ENCODE data around the gene PHF3.
A peak's percentile ranks its signal among the peaks of the same experiment; 100 is the strongest.

PHF3 gene

DNA sequence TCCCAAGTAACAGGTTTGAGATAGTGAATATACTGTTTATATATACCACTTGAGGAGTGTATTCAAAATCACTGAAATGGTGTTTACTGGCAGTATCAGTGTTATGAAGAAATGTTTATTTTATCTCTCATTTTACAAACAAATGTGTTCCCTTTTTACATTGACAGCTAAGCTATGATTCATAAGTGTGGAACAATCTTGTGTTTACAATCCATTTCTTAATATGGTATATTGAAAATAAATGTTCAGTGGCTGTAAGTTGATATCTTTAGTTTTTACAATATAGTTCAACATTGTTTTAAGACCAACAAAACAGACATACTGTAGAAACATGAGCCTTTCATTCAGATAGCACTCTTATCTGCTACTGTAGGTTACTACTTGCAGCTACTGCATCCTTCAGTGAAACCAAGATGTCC is 14.3 kb downstream of the PHF3 start:
- DNase-seq: no peak

DNA sequence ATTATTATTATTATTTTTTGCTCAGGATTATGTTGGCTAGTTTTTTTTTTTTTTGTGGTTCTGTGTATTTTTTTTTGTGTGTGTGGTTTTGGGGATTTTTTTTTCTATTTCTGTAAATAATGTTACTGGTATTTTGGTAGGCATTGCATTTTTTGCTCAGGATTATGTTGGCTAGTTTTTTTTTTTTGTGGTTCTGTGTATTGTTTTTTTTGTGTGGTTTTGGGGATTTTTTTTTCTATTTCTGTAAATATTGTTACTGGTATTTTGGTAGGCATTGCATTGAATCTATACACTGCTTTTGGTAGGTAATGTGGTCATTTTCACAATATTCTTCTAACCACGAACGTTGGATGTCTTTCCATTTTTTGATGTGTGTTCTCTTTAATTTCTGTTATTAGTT is 17.4 kb downstream of the PHF3 start:
- no peak for DNase-seq

DNA sequence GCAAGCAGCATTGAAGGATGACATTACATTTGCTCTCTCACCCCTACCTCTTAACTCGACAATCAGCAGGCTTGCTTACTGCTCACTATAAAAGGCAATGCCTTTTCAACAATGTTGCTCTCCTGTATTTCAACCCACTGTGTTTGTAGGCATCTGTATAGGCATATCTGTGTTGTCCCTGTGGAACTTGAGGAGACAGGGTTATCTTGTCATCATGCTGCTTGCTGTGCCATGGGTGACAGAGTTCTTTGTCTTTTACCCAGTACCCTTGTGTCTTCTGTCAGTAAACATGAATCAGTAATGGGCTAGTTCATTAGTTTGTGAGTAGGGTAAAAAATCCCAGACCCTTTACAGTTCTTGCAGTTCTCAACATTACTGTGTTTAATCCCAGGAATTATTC is 25.2 kb downstream of the PHF3 start:
- no peak for DNase-seq

DNA sequence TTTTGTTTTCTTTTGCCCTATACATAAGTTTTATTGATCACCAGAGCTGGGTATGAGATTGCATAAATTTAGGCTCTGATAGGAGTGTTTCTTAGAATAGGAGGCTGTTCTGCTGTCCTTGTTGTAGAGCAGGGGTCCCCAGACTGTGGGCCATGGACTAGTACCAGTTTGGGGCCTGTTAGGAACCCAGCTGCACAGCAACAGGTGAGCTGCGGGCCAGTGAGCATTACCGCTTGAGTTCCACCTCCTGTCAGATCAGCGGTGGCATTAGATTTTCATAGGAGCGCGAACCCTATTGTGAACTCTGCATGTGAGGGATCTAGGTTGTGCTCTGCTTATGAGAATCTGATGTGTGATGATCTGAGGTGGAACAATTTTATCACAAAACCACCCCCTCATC is 26.2 kb downstream of the PHF3 start:
- DNase-seq: no peak

DNA sequence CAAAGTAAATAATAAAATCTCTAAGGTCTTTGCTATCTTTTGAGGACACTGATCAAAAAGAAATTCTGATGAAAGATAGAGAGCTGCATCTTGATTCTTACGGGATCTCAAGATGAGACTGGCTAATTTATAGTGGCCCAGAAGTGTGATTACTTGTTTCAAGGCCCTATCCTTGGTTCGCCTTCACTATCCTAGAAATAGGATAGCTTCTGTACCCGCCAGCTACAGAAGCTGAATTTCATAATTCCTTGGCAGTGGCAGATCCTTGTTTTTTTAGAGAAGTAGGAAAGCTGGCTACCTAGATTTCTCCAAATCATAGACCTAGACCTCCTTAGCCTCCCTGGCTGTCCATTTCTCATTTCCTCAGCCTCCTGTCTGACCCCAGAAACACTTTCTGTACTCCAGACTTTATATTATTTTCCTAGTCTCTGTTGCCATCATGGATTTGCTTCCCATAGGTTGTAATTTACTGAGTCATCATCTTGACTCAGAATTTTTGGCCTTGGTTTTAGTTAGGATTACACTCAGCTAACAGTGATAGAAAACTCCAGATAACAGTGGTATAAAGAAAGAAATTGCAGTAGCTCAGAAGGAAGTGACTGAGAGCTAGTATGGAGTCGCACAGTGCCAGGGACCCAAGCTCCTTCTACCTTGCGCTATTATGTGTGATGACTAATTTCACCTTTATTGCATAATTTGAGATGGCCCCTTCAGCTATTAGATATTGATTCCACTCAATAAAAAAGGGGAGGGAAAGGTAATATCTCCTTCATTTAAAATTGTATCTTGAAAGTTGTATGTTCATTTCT is 27.7 kb downstream of the PHF3 start:
- no peak for DNase-seq

DNA sequence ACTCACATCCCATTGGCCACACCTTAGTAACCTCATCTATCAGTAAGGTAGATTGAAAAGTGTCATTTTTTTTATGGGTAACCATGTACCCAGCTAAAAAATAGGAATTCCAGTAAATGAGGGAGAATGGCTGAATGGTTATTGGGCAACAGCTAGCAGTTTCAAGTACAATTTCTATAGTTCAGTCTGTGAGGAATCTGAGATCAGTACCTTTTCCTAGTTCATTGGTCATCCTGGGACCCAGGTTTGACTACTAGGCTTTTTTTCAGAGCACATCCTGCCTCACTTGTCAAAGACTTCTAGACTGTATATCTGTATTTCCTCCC is 28.3 kb downstream of the PHF3 start:
- DNase-seq: no peak

DNA sequence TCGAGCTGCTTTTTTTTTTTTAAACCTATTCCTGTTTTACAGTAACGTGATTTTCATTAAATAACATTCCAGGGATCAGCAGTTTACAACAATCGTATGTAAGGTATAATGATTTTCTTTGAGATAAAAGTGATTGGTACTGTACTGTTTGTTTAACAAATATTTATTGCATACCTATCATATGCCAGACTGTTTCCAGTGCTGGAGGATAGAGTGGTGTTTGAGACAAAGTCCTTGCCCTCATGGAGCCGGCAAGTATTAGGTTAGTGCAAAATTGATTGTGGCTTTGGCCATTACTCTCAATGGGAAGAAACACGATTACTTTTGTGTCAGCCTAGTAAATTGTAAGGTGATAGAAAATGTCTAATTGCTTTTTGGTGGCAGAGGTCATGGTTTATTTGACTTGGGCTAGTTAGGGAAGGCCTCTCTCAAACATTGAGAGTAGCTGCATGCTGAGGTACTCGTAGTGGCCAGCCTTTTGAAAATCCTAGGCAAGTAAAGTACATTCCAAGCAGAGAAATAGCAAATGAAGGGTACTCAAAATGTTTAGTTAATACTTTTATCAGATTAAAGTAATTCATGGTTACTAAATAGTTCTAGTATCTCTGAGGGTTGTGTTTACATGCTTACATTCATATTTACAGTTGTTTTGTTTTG is 35.6 kb downstream of the PHF3 start:
- no peak for DNase-seq

DNA sequence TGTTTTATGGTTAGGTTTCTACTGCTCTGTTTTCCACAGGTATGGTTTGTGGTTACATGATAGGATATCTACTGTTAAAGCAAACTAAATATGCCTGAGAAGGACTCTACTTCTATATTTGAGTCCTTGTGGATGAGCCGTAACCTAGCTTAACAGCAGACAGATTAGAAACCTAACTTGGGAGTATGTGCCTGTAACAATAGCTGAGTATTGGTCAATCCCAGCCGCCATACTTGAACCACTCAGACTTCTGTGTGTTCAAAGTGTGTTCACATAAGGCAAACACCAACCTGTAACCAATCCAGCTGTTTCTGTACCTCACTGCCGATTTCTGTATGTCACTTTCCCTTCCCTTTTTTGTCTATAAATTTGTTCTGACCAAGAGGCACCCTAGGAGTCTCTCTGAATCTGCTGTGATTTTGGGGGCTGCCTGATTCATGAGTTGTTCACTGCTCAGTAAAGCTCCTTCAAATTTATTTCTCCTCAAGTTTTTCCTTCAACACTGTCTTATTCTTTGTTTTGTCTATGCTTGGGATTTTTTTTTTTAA is 37.1 kb downstream of the PHF3 start:
- no peak for DNase-seq

DNA sequence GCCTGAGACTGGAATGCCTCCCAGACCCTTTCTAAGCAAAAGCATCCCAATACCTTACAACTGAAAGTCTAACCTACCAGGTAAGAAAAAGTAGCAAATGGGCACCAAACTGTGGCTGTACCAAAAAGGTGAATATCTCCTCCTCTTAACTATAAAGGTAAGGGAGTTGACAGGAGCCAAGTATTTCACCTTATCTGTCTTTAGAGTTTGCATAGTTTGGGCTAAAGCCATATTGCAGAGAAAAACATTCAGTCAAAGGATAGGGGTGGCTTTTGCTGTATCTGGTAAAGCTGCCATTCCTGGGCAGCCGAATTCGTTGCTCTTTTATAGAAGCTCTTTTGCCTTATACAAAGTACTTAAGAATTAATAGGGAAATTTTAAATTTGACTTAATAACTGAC is 38.1 kb downstream of the PHF3 start:
- DNase-seq: no peak

DNA sequence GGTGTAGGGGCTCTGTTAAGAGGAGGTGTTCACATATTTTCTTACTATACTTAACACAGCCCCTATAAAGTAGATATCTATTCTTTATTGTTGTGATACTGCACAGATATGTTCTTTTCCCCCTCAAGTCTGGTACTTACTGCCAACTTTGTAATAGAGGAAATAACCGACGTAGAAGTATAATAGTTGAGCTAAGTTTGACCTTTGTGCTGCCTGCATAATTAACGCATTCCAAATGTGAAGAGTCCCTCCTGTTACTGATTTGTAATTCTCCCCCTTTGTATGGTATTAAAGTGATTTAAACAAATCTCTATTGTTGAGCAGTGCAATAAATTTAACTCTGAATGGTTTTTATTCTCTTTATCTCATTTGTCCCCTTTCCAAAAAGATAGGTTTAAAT is 39.0 kb downstream of the PHF3 start:
- DNase-seq: no peak

DNA sequence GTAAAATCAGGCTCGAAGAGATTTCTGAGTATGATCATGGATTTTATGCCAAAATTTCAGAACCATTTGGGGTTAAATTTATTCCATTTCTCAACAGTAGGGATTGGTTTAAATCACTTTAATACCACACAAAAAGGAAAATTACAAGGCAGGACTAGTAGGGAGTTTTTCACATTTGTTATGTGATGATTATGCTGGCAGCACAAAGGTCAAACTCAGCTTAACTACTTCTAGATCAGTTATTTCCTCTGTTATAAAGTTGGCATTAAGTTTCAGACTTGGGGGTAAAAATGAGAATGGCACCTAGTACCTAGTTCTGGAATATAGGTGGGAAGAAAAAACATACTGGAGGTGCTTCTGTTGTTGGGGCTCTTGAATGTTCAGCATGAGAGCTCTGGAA is 39.5 kb downstream of the PHF3 start:
- DNase-seq: no peak

DNA sequence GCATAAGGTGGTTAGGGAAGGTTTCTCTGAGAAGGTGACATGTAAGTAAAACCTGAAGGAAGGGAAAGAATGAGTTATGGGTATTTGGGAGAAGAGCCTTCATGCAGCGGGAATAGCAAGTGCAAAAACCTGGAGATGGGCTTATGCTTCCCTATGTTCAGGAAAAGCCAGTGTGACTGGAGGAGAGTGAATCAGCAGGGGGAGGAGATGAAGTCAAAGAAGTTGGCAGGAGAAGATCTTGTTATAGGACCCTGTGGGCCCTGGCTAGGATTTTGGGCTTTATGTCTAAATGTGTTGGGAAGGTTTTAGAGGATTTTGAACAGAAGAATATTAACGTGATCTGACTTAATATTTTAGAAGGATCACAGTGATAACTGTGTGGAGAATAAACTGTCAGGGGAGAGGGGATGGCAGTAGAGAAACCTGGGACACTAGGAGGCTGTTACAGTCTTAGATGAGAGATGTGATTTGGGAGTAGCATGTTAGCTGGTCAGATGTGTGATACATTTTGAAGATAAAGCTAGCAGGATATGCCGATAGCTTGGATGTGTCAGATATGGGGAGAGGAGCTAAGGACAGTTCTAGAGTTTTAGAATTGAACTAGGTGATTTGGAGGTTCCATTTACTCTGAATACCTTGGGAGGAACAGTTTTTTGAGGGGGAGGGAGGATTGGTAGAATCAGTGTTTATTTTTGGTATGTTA is 41.0 kb downstream of the PHF3 start:
- DNase-seq: no peak

DNA sequence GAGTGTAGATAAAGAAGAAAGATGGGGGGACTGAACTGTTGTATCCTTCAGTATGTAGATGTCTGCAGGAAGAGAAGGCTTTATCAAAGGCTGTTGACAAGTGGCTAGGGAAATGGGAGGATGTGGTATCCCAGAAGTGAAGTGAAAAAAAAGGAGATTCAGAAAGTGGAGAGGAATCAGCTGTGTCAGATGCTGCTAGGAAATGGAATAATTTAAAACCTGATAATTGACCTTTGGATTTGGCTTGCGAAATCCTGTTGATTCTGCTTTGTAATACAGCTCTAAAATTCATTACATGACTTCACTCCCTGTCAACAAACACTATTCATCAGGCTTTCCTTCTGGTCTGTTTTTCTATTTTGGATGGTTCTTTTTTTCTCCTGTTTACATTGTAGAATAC is 41.7 kb downstream of the PHF3 start:
- DNase-seq: peak; percentile 10 to 46 (median 33)

DNA sequence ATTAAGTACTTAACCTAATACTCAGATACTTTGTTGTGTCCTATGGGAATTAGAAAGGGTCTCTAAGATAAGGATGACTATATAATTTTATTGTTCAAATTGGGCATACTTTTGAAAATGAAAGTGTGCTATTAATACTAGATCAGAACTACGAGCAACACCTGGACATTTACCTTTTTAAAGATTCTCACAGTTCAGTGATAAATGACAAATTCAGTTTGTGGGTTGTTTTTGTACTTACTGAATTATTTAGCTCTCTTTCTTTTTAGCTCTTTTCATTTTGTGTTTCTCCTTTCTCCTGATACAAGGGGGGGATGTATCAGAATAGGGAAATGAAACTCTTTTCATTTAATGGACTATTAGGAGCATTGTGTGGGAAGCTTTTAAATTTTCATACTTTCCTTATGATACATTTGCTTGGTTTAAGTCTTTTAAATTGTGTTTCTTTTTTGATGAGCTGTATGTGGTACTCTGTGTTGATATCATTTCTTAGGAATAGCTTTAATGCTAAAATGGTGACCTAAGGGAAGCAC is 47.5 kb downstream of the PHF3 start:
- DNase-seq: peak in 2 of 3 donors; percentile 44 to 53

DNA sequence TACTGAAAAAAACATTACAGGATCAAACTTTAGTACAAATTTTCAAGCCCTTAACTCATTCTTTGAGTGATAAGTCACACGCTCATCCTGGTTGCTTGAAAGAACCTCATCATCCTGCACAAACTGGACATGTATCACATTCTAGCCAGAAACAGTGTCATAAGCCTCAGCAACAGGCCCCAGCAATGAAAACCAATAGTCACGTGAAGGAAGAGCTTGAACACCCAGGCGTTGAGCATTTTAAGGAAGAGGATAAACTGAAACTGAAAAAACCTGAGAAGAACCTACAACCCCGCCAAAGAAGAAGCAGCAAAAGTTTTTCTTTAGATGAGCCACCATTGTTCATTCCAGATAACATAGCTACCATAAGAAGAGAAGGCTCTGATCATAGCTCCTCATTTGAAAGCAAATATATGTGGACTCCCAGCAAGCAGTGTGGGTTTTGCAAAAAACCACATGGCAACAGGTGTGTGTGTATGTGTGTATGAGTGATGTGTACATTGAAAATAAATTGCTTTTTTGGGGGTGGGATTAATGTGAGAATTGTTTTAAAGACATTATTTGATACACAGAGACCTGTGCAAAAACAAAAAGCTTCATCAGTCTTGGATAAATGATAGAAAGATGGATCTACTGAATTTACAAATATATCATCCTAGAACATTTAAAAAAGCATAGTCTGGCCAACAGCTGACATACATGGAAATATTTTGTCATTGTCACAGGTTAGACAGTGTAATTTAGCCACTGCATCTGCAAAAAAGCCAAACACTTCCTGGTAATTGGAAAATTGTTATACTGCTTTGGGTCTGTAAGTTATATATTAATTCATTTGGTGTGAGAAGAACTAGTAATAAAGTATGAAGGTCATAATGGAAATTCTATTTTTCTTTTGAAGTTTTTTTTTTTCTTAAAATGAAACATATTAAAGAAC is 50.1 kb downstream of the PHF3 start:
- DNase-seq: peak; percentile 58 to 78 (median 75)

DNA sequence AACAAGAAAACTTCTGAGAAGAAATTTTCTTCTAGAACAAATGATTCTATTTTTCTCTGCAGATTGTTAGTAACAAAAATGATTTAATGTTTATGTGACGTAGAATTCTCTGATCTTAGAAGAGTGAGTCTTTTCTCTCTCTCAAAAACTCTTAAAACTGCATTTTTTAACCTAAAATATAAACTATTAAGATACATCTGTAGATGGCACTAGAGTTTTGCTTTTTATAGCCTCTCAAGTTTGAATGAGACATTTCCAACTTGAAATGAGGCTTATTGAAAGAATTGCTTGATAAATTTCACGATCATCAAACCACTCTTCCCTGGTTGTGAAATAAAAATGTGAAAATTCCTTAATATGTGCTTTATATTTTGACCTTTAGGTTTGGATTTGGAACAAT is 53.8 kb downstream of the PHF3 start:
- no peak for DNase-seq

DNA sequence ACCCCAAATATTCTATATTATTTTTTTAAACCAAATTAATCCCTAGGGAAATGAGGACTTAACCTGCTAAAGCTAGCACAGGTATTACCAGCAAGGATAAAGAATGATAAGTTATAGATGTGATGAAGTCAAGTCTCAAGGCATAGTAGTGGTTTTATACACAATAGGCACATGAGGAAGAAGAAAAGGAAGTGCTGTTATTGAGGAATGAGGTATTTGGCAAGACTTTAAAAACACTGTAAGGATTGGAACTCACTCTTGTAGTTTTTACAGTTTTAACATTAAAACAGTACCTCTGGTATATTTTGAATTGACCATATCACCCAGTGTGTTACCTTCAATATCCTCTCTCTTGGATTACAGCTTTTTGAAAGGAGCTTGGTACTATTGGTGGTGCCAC is 54.6 kb downstream of the PHF3 start:
- DNase-seq: peak; percentile 10 to 41 (median 35)

DNA sequence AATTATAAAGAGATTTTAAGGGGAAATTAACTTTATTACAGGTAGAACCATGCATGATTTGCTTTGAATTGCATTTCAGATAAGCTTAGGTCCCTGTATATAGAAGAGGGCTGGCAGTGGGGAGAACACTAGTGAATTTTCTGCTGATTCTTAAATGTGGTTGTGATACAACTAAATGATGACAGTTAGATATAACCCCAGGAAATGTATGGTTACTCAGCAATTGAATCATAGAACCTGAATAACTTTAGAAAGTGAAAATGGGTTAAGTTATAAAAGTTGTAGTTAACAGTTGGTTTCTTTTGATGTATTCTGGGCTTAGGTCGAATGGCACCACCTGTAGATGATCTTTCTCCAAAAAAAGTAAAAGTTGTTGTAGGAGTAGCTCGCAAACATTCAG is 70.1 kb downstream of the PHF3 start:
- no peak for DNase-seq

DNA sequence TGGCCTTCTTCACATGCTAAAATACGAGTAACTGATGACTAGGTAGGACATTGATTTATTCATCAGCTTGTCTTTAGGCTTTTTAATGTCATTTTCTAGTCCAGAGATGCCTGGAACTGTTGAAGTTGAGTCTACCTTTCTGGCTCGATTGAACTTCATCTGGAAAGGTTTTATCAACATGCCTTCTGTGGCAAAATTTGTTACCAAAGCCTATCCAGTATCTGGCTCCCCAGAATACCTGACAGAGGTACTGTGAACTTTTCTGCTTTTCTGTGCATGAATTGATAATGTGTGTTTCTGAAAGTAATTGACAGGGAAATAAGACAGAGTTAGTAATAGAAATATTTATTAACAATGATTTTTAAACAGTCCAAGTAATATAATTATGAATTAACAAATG is 71.0 kb downstream of the PHF3 start:
- no peak for DNase-seq

DNA sequence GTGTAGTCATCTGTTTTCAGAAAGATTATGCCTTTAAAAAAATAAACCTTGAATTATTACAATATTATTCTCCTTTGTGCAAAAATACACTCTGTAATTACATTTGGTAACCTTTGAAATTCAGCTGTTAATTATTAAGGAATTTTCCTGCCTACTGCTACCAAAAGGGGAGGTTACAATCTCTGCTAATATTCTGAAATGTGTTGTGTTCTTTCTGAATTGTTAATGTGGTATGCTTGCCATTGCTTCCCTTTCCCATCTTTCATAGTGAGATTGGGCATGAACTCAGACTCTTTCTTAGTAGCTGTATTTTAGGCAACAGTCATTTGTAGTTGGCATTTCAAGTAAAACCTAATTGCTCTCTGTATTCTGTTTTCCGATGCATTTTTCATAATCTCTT is 73.0 kb downstream of the PHF3 start:
- DNase-seq: no peak

DNA sequence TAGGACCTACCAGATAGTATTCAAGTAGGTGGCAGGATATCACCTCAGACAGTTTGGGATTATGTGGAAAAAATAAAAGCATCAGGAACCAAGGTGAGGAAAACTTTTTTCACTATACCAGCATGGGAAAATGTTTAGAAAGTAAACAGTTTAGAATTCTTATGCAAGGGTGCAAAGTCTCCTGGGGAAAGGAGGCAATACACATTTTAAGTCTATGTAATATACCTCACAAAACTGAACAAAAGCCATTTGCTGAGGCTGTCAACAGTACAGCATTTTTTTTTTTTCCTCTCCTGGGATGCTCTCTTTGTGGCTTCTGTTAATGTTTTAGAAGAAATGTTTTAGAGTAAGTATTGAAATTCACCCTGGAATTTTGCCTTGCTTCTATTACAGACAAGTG is 73.5 kb downstream of the PHF3 start:
- DNase-seq: no peak

DNA sequence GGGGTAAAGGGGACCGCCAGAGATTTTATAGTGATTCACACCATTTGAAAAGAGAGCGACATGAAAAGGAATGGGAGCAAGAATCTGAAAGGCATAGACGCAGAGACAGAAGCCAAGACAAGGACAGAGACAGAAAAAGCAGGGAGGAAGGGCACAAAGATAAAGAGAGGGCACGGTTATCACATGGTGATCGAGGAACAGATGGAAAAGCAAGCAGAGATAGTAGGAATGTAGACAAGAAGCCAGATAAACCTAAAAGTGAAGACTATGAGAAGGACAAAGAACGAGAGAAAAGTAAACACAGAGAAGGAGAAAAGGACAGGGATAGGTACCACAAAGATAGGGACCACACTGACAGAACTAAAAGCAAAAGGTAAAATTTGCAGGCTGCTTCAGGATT is 77.7 kb downstream of the PHF3 start:
- DNase-seq: no peak

DNA sequence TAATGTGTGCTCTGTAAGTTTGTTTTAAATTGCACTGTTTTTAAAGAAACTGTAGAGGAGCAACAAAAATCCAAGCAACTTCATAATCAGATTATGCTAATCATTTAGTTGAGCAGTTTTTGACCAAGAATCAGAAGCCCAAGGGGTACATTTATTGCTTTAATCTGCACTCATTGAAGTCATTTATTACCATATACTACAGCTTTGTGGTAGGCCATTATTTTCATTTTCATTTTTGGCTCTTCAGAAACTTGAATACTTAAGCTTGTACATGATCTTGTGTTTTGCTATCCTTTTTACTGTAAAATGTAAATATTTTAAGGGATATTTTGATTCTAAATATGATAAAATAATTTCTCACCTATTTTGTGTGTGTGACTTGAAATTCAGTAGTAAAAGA is 78.5 kb downstream of the PHF3 start:
- no peak for DNase-seq

Measured in suppressor macrophage treated with lipopolysaccharide for 1 hour (primary cell).